Fibroblast of lung (primary cell): ENCODE measurements around the gene PNRC1. TPM values are rescaled to one million over a fixed set of nuclear protein-coding genes. Genes with fewer than 3 reads are reported as not detected.

ENCODE experiments used
- DNase-seq, 2 donors: peaks; one replicate each; pipeline versions ENCODE4 v3.0.0 to v3.0.0-alpha.2; 2010; ENCODE audit warnings: low read depth in 2 of 2
- H2AFZ ChIP-seq: 2 replicates; pipeline ENCODE4 v1.5.1; 2012; ENCODE audit warnings: low read length, control low read depth, inconsistent platforms
- H3K27ac ChIP-seq: 2 replicates; pipeline ENCODE4 v1.5.1; 2011; ENCODE audit warnings: low read length, control low read depth; ENCODE audit not compliant: insufficient read depth
- H3K27me3 ChIP-seq: 2 replicates; pipeline ENCODE4 v1.5.1; 2011; ENCODE audit warnings: mild to moderate bottlenecking, low read length; ENCODE audit not compliant: control insufficient read depth, insufficient read depth
- H3K36me3 ChIP-seq: 2 replicates; pipeline ENCODE4 v1.5.1; 2011; ENCODE audit warnings: low read length; ENCODE audit not compliant: control insufficient read depth, insufficient read depth
- H3K4me1 ChIP-seq: 2 replicates; pipeline ENCODE4 v1.5.1; 2011; ENCODE audit warnings: low read length; ENCODE audit not compliant: control insufficient read depth, insufficient read depth; ENCODE audit errors: extremely low read depth
- H3K4me2 ChIP-seq: 2 replicates; pipeline ENCODE4 v1.5.1; 2011; ENCODE audit warnings: low read length, control low read depth; ENCODE audit not compliant: insufficient read depth; ENCODE audit errors: extremely low read depth
- H3K4me3 ChIP-seq, 4 experiments: fragments of 200-600 bp in 1 of 4; sonication (generic) in 1 of 4; replicated peaks in 1 of 4; 2 replicates each; pipeline ENCODE4 v1.5.1; 2011 to 2016; ENCODE audit warnings: low read length in 4 of 4, low read depth in 3 of 4, mild to moderate bottlenecking in 3 of 4, control low read depth in 2 of 4, inconsistent platforms in 1 of 4, mixed read lengths in 1 of 4; ENCODE audit not compliant: insufficient read depth in 1 of 4; ENCODE audit errors: control extremely low read depth in 1 of 4
- H3K79me2 ChIP-seq: 2 replicates; pipeline ENCODE4 v1.5.1; 2012; ENCODE audit warnings: mild to moderate bottlenecking, low read length, inconsistent platforms; ENCODE audit not compliant: control insufficient read depth, insufficient read depth
- H3K9ac ChIP-seq: 2 replicates; pipeline ENCODE4 v1.5.1; 2011; ENCODE audit warnings: mild to moderate bottlenecking, low read length, control low read depth; ENCODE audit not compliant: insufficient read depth
- H3K9me3 ChIP-seq: 2 replicates; pipeline ENCODE4 v1.5.1; 2012; ENCODE audit warnings: low read depth, low read length; ENCODE audit not compliant: control insufficient read depth, insufficient read depth
- H4K20me1 ChIP-seq: 2 replicates; pipeline ENCODE4 v1.5.1; 2011; ENCODE audit warnings: low read length; ENCODE audit not compliant: control insufficient read depth, insufficient read depth; ENCODE audit errors: extremely low read depth
- CTCF ChIP-seq, 2 donors: IDR thresholded peaks in 1 of 2; conservative IDR thresholded peaks in 1 of 2; 1 replicate in 1 of 2; 2 replicates in 1 of 2; pipeline ENCODE4 v1.5.1; 2011 to 2012; ENCODE audit warnings: low read length in 2 of 2, control low read depth in 1 of 2, inconsistent platforms in 1 of 2, low read depth in 1 of 2, mild to moderate bottlenecking in 1 of 2
- EZH2 ChIP-seq: IDR thresholded peaks from 2 replicates; pipeline ENCODE4 v1.5.1; 2012; ENCODE audit warnings: low read length, control low read depth, mild to moderate bottlenecking; ENCODE audit errors: missing control alignments
- polyA plus RNA-seq, 2 donors: library from polyadenylated mRNA; depleted of rRNA in 1 of 2; stranded (reverse) in 1 of 2; unstranded in 1 of 2; fragments of >200 nt; gene quantifications; 2 replicates each; pipeline ENCODE4 v1.2.1, GENCODE V29; 2011 to 2012; ENCODE audit warnings: missing spikeins in 1 of 2
- total RNA-seq: library from RNA; depleted of rRNA; stranded (reverse); fragments of >200 nt; gene quantifications from 2 replicates; pipeline ENCODE4 v1.2.1, GENCODE V29; 2014

PNRC1 gene
- total and polyA plus RNA-seq, 2 donors (not counting 1 experiment from before 2014, with no cell fraction given): 14.9 to 65.1 TPM

- H3K27me3 ChIP-seq: peaks cover 3% of the 10 kb centered on the region
- H3K9ac ChIP-seq: no peak overlapping the region
- no peaks in the 10 kb centered on the region for H3K9me3 ChIP-seq
- no peak for DNase-seq
- no peaks in the 10 kb centered on the region for H3K79me2 ChIP-seq
- TF ChIP-seq CTCF (conservative IDR thresholded peaks at IDR 0.05 in 1 of 2, IDR thresholded peaks at IDR 0.05 in 1 of 2; ENCODE audit: low read depth in 1 of 2, low read length in 2 of 2) (no peak), EZH2 (no peak)
- H3K36me3 ChIP-seq: no peaks in the 10 kb centered on the region
- no peak overlapping the region for H3K4me2 ChIP-seq
- H3K4me1 ChIP-seq: no peaks in the 10 kb centered on the region
- no peak overlapping the region for H2AFZ ChIP-seq
- H3K27ac ChIP-seq: no peak overlapping the region
- no peak overlapping the region for H3K4me3 ChIP-seq
- no peaks in the 10 kb centered on the region for H4K20me1 ChIP-seq
These were observed 38.4 kb downstream of the PNRC1 start for GRCh38 chr6:89118931-89119330.

GRCh38 chr6:89120371-89120770, 39.8 kb downstream of the PNRC1 start:
- DNase-seq: peak; percentile 20 to 44
- no peaks in the 10 kb centered on the region for H3K9me3 ChIP-seq

GRCh38 chr6:89121934-89122333, 41.4 kb downstream of the PNRC1 start:
- Histone ChIP-seq H3K9me3 (no peaks in the 10 kb centered on the region), H2AFZ (no peak overlapping the region), H3K79me2 (no peaks in the 10 kb centered on the region), H3K4me1 (no peaks in the 10 kb centered on the region), H3K27ac (no peak overlapping the region), H3K27me3 (peaks cover under 1% of the 10 kb centered on the region), H3K36me3 (no peaks in the 10 kb centered on the region), H3K9ac (no peak overlapping the region), H4K20me1 (no peaks in the 10 kb centered on the region), H3K4me2 (no peak overlapping the region), H3K4me3 (no peak overlapping the region)
- no peak for DNase-seq
- TF ChIP-seq CTCF (conservative IDR thresholded peaks at IDR 0.05 in 1 of 2, IDR thresholded peaks at IDR 0.05 in 1 of 2; ENCODE audit: low read depth in 1 of 2, low read length in 2 of 2): no peak

More at GRCh38 chr6:89120371-89120770, 39.8 kb downstream of the PNRC1 start:
- no peak overlapping the region for H3K9ac ChIP-seq
- H3K27me3 ChIP-seq: peaks cover 3% of the 10 kb centered on the region
- H2AFZ ChIP-seq: no peak overlapping the region
- H3K4me1 ChIP-seq: no peaks in the 10 kb centered on the region
- H3K36me3 ChIP-seq: no peaks in the 10 kb centered on the region
- H3K27ac ChIP-seq: no peak overlapping the region
- H3K79me2 ChIP-seq: no peaks in the 10 kb centered on the region
- H4K20me1 ChIP-seq: no peaks in the 10 kb centered on the region
- H3K4me3 ChIP-seq: no peak overlapping the region
- TF ChIP-seq EZH2 (no peak), CTCF (conservative IDR thresholded peaks at IDR 0.05 in 1 of 2, IDR thresholded peaks at IDR 0.05 in 1 of 2; ENCODE audit: low read depth in 1 of 2, low read length in 2 of 2) (no peak)
- no peak overlapping the region for H3K4me2 ChIP-seq
